ENCODE results near the gene IFITM5. TPM values are rescaled to one million over a fixed set of nuclear protein-coding genes. Genes with fewer than 3 reads are reported as not detected.

The IFITM5 gene
- total and polyA plus RNA-seq, 9 of the 15 experiments (the other 6 are each of a cell fraction or from before 2014, with no cell fraction given), result 0.19 TPM; not detected in 8

- TF ChIP-seq TBL1XR1 (IDR thresholded peaks at IDR 0.05; ENCODE audit: low read length in 2 of 2) (no peak), RFX1 (IDR thresholded peaks at IDR 0.05) (no peak), CXXC5 (CRISPR knock-in tag; IDR thresholded peaks at IDR 0.05) (peak; percentile 69), KAT2B (IDR thresholded peaks at IDR 0.05; ENCODE audit: low read depth, low read length) (no peak), ZNF134 (CRISPR knock-in tag; conservative IDR thresholded peaks at IDR 0.05) (no peak), ZNF507 (tag; conservative IDR thresholded peaks at IDR 0.05) (no peak), ZNF316 (IDR thresholded peaks at IDR 0.05) (no peak), ZNF3 (CRISPR knock-in tag; IDR thresholded peaks at IDR 0.05) (no peak), PTTG1 (tag; IDR thresholded peaks at IDR 0.05; ENCODE audit: low read depth) (no peak), ESRRB (CRISPR knock-in tag; IDR thresholded peaks at IDR 0.05; ENCODE audit: borderline replicate concordance) (no peak), ZFX (CRISPR knock-in tag; IDR thresholded peaks at IDR 0.05) (peak; percentile 71), TEAD1 (CRISPR knock-in tag; IDR thresholded peaks at IDR 0.05) (0 out of 4 replicates have a peak, but pooled peaks have one; percentile 28 to 45), HNRNPH1 (optimal IDR thresholded peaks at IDR 0.05; ENCODE audit: low read depth, low read length) (no peak), ZNF589 (CRISPR knock-in tag; IDR thresholded peaks at IDR 0.05; ENCODE audit: low read depth) (no peak), HES1 (IDR thresholded peaks at IDR 0.05; ENCODE audit: low read depth) (no peak), TCF3 (CRISPR knock-in tag; IDR thresholded peaks at IDR 0.05) (no peak), THAP12 (CRISPR knock-in tag; IDR thresholded peaks at IDR 0.05) (no peak)
These were observed 16.8 kb upstream of the IFITM5 start (continued) for GRCh38 chr11:316031-316701.

Data from K562 (cell line).